Stomach (tissue), 9 donors: ENCODE data around the gene SLN. TPM values are rescaled to one million over a fixed set of nuclear protein-coding genes. Genes with fewer than 3 reads are reported as not detected.

Experiments used
- DNase-seq, 2 donors: peaks; one replicate each; pipeline versions ENCODE4 v3.0.0 to v3.0.0-alpha.2; 2013 to 2019
- H3K27ac ChIP-seq, 5 donors: fragments of 200-600 bp in 4 of 5; sonication (generic) in 4 of 5; one replicate each; pipeline ENCODE4 v1.5.1; 2013 to 2019; ENCODE audit warnings: mild to moderate bottlenecking in 1 of 5, moderate library complexity in 1 of 5
- H3K27me3 ChIP-seq, 3 donors: fragments of 200-600 bp; sonication (generic); one replicate each; pipeline ENCODE4 v1.5.1; 2017 to 2019; ENCODE audit warnings: mixed run types in 1 of 3
- H3K36me3 ChIP-seq, 4 donors: fragments of 200-600 bp; sonication (generic); 1 replicate in 3 of 4; 2 replicates in 1 of 4; pipeline ENCODE4 v1.5.1; 2016 to 2019
- H3K4me1 ChIP-seq, 4 donors: fragments of 200-600 bp; sonication (generic); one replicate each; pipeline ENCODE4 v1.5.1; 2016 to 2019
- H3K4me3 ChIP-seq, 4 donors: fragments of 200-600 bp; sonication (generic) in 3 of 4; one replicate each; pipeline ENCODE4 v1.5.1; 2016 to 2019; ENCODE audit warnings: mild to moderate bottlenecking in 1 of 4
- H3K9me3 ChIP-seq, 4 donors: fragments of 200-600 bp; sonication (generic); one replicate each; pipeline ENCODE4 v1.5.1; 2016 to 2019
- CTCF ChIP-seq, 7 experiments: fragments of 450-650 bp in 4 of 7; fragments of 200-600 bp in 3 of 7; sonication (generic) in 3 of 7; IDR thresholded peaks; one replicate each; pipeline ENCODE4 v1.5.1; 2016 to 2019; ENCODE audit warnings: antibody characterized with exemption in 7 of 7, control low read depth in 2 of 7, mild to moderate bottlenecking in 1 of 7
- EP300 ChIP-seq: sonication (generic); formaldehyde crosslinking; IDR thresholded peaks from one replicate; pipeline ENCODE4 v1.6.1; 2017; ENCODE audit warnings: antibody characterized with exemption
- POLR2A ChIP-seq, 4 donors: fragments of 450-650 bp; IDR thresholded peaks; one replicate each; pipeline ENCODE4 v1.6.1; 2016; ENCODE audit warnings: antibody characterized with exemption in 4 of 4, control low read depth in 2 of 4, mild to moderate bottlenecking in 1 of 4, moderate library complexity in 1 of 4
- POLR2AphosphoS5 ChIP-seq, 3 donors: sonication (generic); formaldehyde crosslinking; IDR thresholded peaks; one replicate each; pipeline ENCODE4 v1.6.1; 2016; ENCODE audit warnings: antibody characterized with exemption in 3 of 3
- WGBS, 5 donors: extraction: QIAGEN DNeasy Blood & Tissue Kit in 3 of 5; methylation state at CpG; one replicate each; pipeline versions ENCODE4 v1.1.5 to v1.1.7; 2013 to 2018; 5-methylcytosine and 5-hydroxymethylcytosine counted together
- intact Hi-C: fragments of 100-400 bp; cut with DNase I; formaldehyde crosslinking; loops from one replicate; pipeline ENCODE4 v1.15.1; 2023; ENCODE audit warnings: low total_unique reads
- polyA plus RNA-seq, 3 donors: library from polyadenylated mRNA; stranded (reverse); fragments of 200-250 nt; gene quantifications; one replicate each; pipeline ENCODE4 v1.2.3, GENCODE V29; 2013
- total RNA-seq, 5 donors: library from RNA; depleted of rRNA; stranded (reverse); fragments of >200 nt; gene quantifications; one replicate each; pipeline versions ENCODE4 v1.1.0 to v1.2.3, GENCODE V29; 2014 to 2016
- donor health status: healthy with polysubstance abuse.
- donor health status: Bipolar disorder and iron deficiency.
- donor health status: healthy.

SLN gene
- total and polyA plus RNA-seq, 8 donors, result 5.3 TPM; not detected in 7

- Histone ChIP-seq H3K9me3 (no peaks in the 10 kb centered on the region), H3K4me3 (no peak overlapping the region), H3K4me1 (no peaks in the 10 kb centered on the region), H3K27ac (no peak overlapping the region), H3K36me3 (no peaks in the 10 kb centered on the region), H3K27me3 (peaks cover 0 to 10% (median 0%) of the 10 kb centered on the region in 3 donors)
- TF ChIP-seq POLR2A (IDR thresholded peaks at IDR 0.05), result no peak
- no peak for TF ChIP-seq POLR2AphosphoS5 (IDR thresholded peaks at IDR 0.05)
- no peak for TF ChIP-seq CTCF (IDR thresholded peaks at IDR 0.05)
- no peak for TF ChIP-seq EP300
- intact Hi-C loops, result no loop called here
- no peak for DNase-seq
- 46 to 58% (median 56%) methylated on average over 4 of the region's 4 CpGs for WGBS, 5 donors
Observed at GRCh38 chr11:107669893-107670601, 41.8 kb downstream of the SLN start.

GRCh38 chr11:107669191-107669740, 42.6 kb downstream of the SLN start:
- TF ChIP-seq EP300, result no peak
- TF ChIP-seq POLR2AphosphoS5 (IDR thresholded peaks at IDR 0.05), result no peak
- TF ChIP-seq CTCF (IDR thresholded peaks at IDR 0.05), result no peak
- TF ChIP-seq POLR2A (IDR thresholded peaks at IDR 0.05), result no peak

GRCh38 chr11:107666911-107667613, 44.8 kb downstream of the SLN start:
- 57 to 68% (median 60%) methylated on average over 6 to 8 of the region's 8 CpGs for WGBS, 5 donors
- TF ChIP-seq CTCF (IDR thresholded peaks at IDR 0.05) (no peak), POLR2A (IDR thresholded peaks at IDR 0.05) (no peak), EP300 (no peak), POLR2AphosphoS5 (IDR thresholded peaks at IDR 0.05) (no peak)

More at GRCh38 chr11:107669191-107669740, 42.6 kb downstream of the SLN start:
- no peaks in the 10 kb centered on the region for H3K4me1 ChIP-seq
- intact Hi-C loops, result no loop called here
- H3K9me3 ChIP-seq, result no peaks in the 10 kb centered on the region
- DNase-seq, result no peak
- H3K36me3 ChIP-seq, result no peaks in the 10 kb centered on the region
- no peak overlapping the region for H3K4me3 ChIP-seq
- H3K27ac ChIP-seq, result no peak overlapping the region
- H3K27me3 ChIP-seq, result peaks cover 0 to 10% (median 0%) of the 10 kb centered on the region in 3 donors
- WGBS, 5 donors, result 81 to 93% (median 88%) methylated on average over 11 of the region's 11 CpGs

GRCh38 chr11:107665018-107665417, 46.8 kb downstream of the SLN start:
- no peaks in the 10 kb centered on the region for H3K9me3 ChIP-seq
- peak in 1 of 2 donors; percentile 32 for DNase-seq
- no peaks in the 10 kb centered on the region for H3K36me3 ChIP-seq
- no peak overlapping the region for H3K4me3 ChIP-seq
- H3K27ac ChIP-seq, result no peak overlapping the region
- WGBS, 5 donors, result 63 to 77% (median 67%) methylated on average over 10 of the region's 10 CpGs
- no peak for TF ChIP-seq POLR2AphosphoS5 (IDR thresholded peaks at IDR 0.05)
- no peak for TF ChIP-seq POLR2A (IDR thresholded peaks at IDR 0.05)
- no peak for TF ChIP-seq EP300
- TF ChIP-seq CTCF (IDR thresholded peaks at IDR 0.05), result no peak
- H3K27me3 ChIP-seq, result no peaks in the 10 kb centered on the region
- no peaks in the 10 kb centered on the region for H3K4me1 ChIP-seq
- intact Hi-C loops, result no loop called here

More at GRCh38 chr11:107666911-107667613, 44.8 kb downstream of the SLN start:
- no peak overlapping the region for H3K27ac ChIP-seq
- intact Hi-C loops, result no loop called here
- no peaks in the 10 kb centered on the region for H3K4me1 ChIP-seq
- H3K36me3 ChIP-seq, result no peaks in the 10 kb centered on the region
- H3K27me3 ChIP-seq, result peaks cover 0 to 5% (median 0%) of the 10 kb centered on the region in 3 donors
- DNase-seq, result no peak
- no peak overlapping the region for H3K4me3 ChIP-seq
- H3K9me3 ChIP-seq, result no peaks in the 10 kb centered on the region
